AG08395 (cell line): ENCODE measurements around the gene TAPBP.
"Not testable (repeated sequence)": the region's sequence is repeated elsewhere in the genome, so short reads cannot be mapped to it uniquely, and the experiment has no call there.

Experiments
- DNase-seq: peaks from one replicate; pipeline ENCODE4 v3.0.0; 2012; ENCODE audit warnings: mixed read lengths, low spot score

TAPBP gene

DNA sequence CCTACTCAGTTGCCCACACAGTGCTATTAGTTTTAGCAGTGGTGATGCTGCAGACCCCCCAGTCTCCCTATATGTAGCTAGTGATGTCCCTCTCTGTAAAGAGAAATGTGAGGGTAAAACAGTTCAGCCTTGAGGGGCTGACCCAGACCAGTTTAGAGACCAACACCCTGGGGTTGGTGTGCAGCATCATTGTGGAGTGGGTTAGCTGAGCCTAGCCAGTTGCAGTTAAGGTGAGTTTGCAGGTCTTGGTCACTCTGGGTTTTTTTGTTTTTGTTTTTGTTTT is 37.4 kb downstream of the TAPBP start:
- DNase-seq: no peak

GRCh38 chr6:33275795-33276580 is 37.9 kb downstream of the TAPBP start:
- DNase-seq: not testable (repeated sequence)

DNA sequence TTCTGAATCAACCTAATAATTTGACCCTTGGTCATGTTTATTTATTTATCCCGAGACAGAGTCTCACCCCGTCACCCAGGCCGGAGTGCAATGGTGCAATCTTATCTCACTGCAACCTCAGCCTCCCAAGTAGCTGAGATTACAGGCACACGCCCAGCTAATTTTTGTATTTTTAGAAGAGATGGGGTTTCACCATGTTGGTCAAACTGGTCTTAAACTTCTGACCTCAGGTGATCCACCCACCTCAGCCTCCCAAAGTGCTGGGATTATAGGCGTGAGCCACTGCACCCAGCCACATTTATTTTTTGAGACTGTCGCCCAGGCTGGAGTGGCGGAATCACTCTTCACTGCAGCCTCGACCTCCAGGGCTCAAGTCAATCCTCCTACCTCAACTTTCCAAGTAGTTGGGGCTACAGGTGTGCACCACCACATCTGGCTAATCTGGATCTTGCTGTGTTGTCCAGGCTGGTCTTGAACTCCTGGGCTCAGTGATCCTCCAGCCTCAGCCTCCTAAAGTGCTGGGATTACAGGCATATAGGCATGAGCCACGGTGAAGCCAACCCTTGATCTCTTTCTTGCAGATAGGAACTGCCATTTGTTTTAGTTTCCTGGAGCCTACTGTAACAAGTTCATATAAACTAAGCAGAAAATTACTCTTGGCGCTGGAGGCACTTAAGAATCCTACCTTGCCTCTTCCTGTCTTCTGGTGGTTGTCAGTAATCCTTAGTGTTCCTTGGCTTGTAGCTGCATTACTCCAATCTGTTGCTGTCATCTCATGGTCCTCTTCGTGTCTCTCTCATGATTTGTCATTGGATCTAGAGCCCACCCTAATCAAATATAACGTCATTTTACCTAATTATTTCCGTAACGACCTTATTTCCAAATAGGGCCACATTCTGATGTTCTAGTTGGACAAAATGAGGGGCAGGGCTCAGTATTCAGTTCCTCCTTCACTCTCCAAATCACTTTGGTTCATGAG is 39.7 kb downstream of the TAPBP start:
- no peak for DNase-seq

DNA sequence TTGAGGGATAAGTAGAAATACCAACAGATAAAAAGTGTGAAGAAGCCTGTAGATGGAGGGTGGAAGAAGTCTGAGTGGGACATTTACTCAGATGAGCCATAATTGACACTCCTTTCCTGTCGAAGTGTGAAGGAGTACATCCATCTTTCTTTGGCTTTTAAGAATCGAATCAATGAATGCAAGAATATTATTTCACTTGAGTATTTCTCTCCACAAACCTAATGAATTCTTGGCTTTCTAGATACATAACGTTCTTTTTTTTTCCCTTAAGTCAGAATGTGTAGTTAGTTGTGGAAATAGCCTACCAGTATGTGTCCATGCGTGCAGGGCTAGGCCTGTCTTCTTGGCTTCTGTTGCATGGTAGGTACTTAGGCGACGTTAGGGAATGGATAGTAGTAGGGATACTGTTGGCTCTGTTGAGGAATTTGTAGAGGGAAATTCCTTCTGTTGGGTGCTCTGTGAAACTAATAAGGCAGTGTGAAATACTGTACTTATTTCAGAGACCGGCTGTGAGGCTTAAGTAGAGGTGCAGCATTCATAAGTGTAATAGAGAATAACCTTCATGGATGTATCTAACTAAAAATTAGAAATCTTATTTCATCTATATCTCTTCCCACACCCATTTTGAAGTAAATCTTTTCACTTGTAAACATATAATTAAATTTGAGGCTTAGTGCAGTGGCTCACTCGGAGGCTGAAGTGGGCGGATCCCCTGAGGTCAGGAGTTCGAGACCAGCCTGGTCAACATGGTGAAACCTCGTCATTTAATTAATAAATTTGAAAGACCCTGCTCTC is 40.6 kb downstream of the TAPBP start:
- DNase-seq: no peak

GRCh38 chr6:33272275-33273128 is 41.4 kb downstream of the TAPBP start:
- no peak for DNase-seq

- peak; percentile 96 for DNase-seq
These were observed 42.2 kb downstream of the TAPBP start, which contains the start of the genes RPS18 and VPS52 for GRCh38 chr6:33271468-33272274. TSS of gene RPS18 (plus strand) at chr6:33272075. CDS start at chr6:33272120, 45 bp downstream. TSS of gene VPS52 (minus strand) at chr6:33271876. CDS start at chr6:33271675, 201 bp downstream.

- DNase-seq: no peak
These were observed 42.8 kb downstream of the TAPBP start for GRCh38 chr6:33271117-33271467.

DNA sequence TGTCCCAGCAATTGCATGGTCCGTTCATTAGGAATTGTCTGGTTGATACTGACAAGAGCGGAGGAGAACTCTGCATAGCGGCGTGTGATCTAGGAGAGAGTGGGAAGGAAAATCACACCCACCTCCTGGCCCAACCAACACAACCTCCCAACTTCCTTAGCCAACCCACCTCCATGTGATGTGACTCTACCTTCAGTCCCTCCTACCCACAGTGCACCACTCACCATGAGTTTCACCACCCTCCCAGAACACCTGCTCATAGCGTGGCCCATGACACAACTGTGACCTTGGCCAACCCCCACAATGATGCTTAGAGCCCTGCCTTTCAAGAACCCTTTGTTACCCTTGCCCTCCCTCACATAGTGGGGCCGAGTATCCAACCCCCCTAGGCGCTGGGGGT is 49.9 kb downstream of the TAPBP start:
- no peak for DNase-seq

- DNase-seq: not testable (repeated sequence)
These were observed 51.4 kb downstream of the TAPBP start for GRCh38 chr6:33262490-33262889.

DNA sequence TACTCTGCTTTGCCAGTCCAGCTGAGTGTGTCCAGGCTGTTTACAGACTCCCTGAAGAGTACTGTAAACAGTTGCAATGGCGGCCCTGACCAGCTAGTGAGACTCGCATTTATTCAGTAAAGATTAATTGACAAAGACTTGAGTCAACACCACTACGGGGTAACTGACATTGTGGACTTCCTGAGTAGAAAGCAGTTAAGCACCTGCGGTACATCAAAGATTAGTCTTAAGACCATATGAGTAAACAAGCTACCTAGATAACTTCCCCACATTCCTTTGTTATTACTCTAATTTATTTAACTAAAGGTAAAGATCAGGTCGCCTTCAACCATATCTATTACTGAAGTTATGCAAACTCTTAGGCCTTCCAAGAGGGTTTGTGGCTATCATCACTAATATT is 54.8 kb downstream of the TAPBP start:
- DNase-seq: no peak

GRCh38 chr6:33254591-33254990 is 59.3 kb downstream of the TAPBP start:
- no peak for DNase-seq

- peak; percentile 44 for DNase-seq
These were observed 61.1 kb downstream of the TAPBP start for GRCh38 chr6:33252759-33253158.

DNA sequence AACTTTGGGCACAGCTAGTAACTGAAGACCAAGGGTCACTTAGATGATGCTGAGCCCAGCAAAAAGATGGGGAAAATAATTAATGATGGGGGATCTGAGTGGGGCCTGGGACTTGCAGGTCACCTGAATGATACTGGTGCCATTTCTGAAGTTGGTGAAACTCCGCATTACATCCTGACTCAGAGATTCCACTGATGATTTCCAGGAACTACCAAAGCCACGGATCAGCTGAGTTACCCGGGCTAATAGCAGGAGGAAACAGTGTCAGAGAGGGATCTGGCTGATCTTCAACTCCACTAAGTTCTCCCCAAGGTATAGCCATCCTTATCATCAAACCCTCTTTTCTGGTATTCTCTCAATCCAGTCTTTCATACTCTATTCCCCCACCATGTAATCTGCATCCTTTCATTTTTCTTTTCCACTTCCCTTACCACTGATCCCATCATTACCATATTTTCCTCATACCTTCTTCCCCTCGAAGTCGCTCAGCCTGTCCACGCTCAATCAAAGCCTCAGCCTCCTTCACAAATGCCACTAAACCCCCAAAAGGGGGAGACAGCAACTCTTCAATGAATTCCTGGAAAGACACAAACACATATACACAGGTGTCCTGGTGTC is 62.4 kb downstream of the TAPBP start:
- DNase-seq: no peak

- no peak for DNase-seq
These were observed 63.1 kb downstream of the TAPBP start for GRCh38 chr6:33250731-33251130.

DNA sequence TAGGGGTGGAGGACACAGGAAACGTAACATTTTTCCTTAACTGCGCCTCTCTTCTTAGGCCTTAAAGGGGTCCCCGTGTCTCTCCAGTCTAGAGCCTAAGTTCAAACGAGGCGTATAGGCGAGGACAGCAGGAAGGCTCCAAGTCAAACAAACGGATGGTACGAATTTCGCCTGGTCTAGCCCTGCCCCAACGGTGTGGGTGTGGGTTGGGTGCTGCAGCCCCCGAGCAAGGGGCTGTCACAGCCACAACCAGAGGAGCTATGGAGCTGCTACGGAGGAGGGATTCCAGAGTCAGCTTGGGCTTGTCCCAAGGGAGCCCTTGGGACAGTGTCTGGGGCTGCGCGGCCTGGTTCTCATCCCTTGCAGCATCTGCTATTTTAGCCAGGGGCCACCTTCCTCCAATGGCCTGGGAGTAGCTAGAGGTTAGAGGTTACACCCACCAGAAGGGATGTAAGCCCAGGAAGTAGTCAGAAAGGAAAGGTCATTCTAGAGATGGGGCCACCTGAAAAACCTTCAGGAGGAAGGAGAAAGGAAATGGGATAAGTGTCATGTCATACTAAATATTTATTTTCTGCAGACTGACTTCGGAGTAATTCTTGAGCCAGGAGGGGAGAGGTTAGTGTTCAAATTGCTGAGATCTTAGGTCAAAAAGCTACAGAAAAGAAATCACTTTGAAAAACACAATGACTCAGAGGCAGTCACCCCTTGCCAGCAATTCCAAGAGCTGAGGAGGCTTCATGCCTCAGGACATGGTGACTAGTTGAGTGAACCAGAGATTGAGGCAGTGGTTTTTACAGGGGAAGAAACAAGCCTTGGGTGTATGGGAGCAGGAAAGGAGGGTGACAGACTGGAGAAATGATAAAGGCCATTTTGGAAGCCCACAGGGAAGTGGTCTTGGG is 63.9 kb downstream of the TAPBP start:
- DNase-seq: peak; percentile 70
